ENCODE measurements around the gene PRSS35. TPM values are rescaled to one million over a fixed set of nuclear protein-coding genes. Genes with fewer than 3 reads are reported as not detected.
"Not testable (repeated sequence)": the region's sequence is repeated elsewhere in the genome, so short reads cannot be mapped to it uniquely, and the experiment has no call there.

Gene PRSS35
- total RNA-seq, 1 experiment from 2014 or later: not detected

DNA sequence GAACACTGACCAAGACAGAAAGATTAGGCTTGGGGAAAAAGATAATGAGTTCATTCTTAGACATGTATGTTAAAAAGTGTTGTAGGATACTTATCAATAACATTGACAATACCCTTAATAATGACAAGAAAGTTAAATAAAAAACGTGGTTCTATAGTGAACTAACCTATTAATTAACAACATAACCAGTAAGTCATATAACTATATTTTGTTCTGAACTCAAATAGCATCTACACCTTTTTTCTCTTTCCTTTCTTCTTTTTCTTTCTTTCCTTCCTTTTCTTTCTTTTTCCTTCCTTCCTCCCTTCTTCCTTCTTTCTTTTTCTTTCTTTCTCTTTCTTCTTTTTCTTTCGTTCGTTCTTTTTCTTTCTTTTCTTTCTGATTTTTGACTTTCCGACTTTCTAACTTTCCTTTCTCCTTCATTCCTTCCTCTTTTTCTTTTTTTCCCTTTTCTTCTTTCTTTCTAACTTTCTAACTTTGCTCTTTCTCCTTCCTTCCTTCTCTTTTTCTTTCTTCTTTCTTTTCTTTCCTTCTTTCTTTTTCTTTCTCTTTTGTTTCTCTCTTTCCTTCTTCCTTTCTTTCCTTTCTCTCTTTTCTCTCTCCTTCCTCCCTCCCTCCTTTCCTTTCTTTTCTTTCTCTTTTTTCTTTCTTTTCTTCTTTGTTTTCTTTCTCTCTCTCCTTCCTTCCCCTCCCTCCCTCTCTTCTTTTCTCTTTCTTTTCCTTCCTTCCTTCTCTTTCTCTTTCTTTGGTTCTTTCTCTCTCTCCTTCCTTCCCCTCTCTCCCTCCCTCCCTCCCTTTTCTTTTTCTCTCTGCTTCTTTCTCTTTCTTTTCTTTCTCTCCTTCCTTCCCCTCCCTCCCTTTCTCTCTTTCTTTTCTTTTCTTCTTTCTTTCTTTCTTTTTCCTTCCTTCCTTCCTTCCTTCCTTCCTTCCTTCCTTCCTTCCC is 24.6 kb downstream of the PRSS35 start:
- no peaks in the 10 kb centered on the region for H3K27me3 ChIP-seq (ENCODE audit: insufficient read depth, low read depth)
- H3K79me2 ChIP-seq (ENCODE audit: low read depth): no peaks in the 10 kb centered on the region
- intact Hi-C loops (cut with micrococcal nuclease; ENCODE audit: unreplicated experiment): no loop called here
- no TSS peak for BruUV-seq (replicated peaks)
- DNase-seq: no peak
- no peaks in the 10 kb centered on the region for H3K9me3 ChIP-seq (ENCODE audit: insufficient read depth, low read depth)
- no peak overlapping the region for H2AFZ ChIP-seq
- CTCF ChIA-PET: interaction anchor here (1.0 kb wide), 1 partner anchor 25 kb away, joined by 10 read pairs; the partner anchor contains the start of gene PRSS35
- no peaks in the 10 kb centered on the region for H3K4me1 ChIP-seq (replicated peaks; ENCODE audit: insufficient read depth)
- no peaks in the 10 kb centered on the region for H4K20me1 ChIP-seq (ENCODE audit: insufficient read depth)
- H3K27ac ChIP-seq: no peak overlapping the region
- no peak overlapping the region for H3K4me3 ChIP-seq
- POLR2A ChIA-PET (ENCODE audit: unreplicated experiment): no interaction called here
- H3K36me3 ChIP-seq (ENCODE audit: low read depth): no peaks in the 10 kb centered on the region
- TF ChIP-seq EZH2 (IDR thresholded peaks at IDR 0.05; ENCODE audit: low read depth): no peak
- TF ChIP-seq, protein P1, sequence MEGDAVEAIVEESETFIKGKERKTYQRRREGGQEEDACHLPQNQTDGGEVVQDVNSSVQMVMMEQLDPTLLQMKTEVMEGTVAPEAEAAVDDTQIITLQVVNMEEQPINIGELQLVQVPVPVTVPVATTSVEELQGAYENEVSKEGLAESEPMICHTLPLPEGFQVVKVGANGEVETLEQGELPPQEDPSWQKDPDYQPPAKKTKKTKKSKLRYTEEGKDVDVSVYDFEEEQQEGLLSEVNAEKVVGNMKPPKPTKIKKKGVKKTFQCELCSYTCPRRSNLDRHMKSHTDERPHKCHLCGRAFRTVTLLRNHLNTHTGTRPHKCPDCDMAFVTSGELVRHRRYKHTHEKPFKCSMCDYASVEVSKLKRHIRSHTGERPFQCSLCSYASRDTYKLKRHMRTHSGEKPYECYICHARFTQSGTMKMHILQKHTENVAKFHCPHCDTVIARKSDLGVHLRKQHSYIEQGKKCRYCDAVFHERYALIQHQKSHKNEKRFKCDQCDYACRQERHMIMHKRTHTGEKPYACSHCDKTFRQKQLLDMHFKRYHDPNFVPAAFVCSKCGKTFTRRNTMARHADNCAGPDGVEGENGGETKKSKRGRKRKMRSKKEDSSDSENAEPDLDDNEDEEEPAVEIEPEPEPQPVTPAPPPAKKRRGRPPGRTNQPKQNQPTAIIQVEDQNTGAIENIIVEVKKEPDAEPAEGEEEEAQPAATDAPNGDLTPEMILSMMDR (conservative IDR thresholded peaks at IDR 0.05): no peak
- H3K9me2 ChIP-seq (ENCODE audit: insufficient read depth): no peaks in the 10 kb centered on the region
- no peaks in the 10 kb centered on the region for H3F3A ChIP-seq (ENCODE audit: insufficient read depth, low read depth)
- H3K4me2 ChIP-seq: no peak overlapping the region

DNA sequence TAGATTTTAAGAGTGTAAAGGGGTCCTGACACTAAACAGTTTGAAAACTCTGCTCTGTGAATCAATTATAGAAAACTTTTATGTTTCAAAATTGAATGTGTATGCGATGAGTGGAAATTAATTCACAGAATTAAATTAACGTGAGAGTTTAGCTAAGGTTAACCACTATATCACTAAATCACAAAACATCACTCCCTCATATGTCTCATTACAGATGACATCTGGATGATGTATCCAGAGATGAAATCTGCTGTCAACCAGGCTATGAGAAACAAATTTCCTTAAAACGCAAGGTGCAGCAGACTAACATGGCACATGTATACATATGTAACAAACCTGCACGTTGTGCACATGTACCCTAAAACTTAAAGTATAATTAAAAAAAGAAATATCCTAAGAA is 27.3 kb downstream of the PRSS35 start:
- H3F3A ChIP-seq (ENCODE audit: insufficient read depth, low read depth): no peaks in the 10 kb centered on the region
- TF ChIP-seq, protein P1 (conservative IDR thresholded peaks at IDR 0.05): no peak
- TF ChIP-seq EZH2 (IDR thresholded peaks at IDR 0.05; ENCODE audit: low read depth): no peak
- no peaks in the 10 kb centered on the region for H3K27me3 ChIP-seq (ENCODE audit: insufficient read depth, low read depth)
- no peaks in the 10 kb centered on the region for H3K9me3 ChIP-seq (ENCODE audit: insufficient read depth, low read depth)
- ChIA-PET CTCF (no interaction called here), POLR2A (ENCODE audit: unreplicated experiment) (no interaction called here)
- no peak overlapping the region for H3K27ac ChIP-seq
- H3K9me2 ChIP-seq (ENCODE audit: insufficient read depth): no peaks in the 10 kb centered on the region
- no peak overlapping the region for H2AFZ ChIP-seq
- H4K20me1 ChIP-seq (ENCODE audit: insufficient read depth): no peaks in the 10 kb centered on the region
- no peaks in the 10 kb centered on the region for H3K79me2 ChIP-seq (ENCODE audit: low read depth)
- no TSS peak for BruUV-seq (replicated peaks)
- intact Hi-C loops (cut with micrococcal nuclease; ENCODE audit: unreplicated experiment): no loop called here
- no peak for DNase-seq
- H3K4me1 ChIP-seq (replicated peaks; ENCODE audit: insufficient read depth): no peaks in the 10 kb centered on the region
- H3K4me2 ChIP-seq: no peak overlapping the region
- no peak overlapping the region for H3K4me3 ChIP-seq
- no peaks in the 10 kb centered on the region for H3K36me3 ChIP-seq (ENCODE audit: low read depth)

DNA sequence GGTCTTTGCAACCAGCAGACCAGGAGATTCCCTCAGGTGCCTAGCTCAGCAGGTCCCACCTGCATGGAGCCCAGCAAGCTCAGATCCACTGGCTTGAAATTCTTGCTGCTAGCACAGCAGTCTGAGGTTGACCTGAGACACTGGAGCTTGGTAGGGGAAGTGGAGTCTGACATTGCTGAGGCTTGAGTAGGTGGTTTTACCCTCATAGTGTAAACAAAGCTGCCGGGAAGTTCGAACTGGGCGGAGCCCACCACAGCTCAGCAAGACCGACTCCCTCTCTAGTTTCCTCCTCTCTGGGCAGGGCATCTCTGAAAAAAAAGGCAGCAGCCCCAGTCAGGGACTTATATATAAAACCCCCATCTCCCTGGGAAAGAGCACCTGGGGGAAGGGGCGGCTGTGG is 34.3 kb downstream of the PRSS35 start:
- no peaks in the 10 kb centered on the region for H3K27me3 ChIP-seq (ENCODE audit: insufficient read depth, low read depth)
- TF ChIP-seq, protein P1 (conservative IDR thresholded peaks at IDR 0.05): no peak
- TF ChIP-seq EZH2 (IDR thresholded peaks at IDR 0.05; ENCODE audit: low read depth): no peak
- peak; percentile 3 to 35 for DNase-seq
- H3K27ac ChIP-seq: no peak overlapping the region
- H4K20me1 ChIP-seq (ENCODE audit: insufficient read depth): no peaks in the 10 kb centered on the region
- H3K4me1 ChIP-seq (replicated peaks; ENCODE audit: insufficient read depth): no peaks in the 10 kb centered on the region
- no TSS peak for BruUV-seq (replicated peaks)
- H3K4me3 ChIP-seq: no peak overlapping the region
- no peaks in the 10 kb centered on the region for H3K79me2 ChIP-seq (ENCODE audit: low read depth)
- H3K9me3 ChIP-seq (ENCODE audit: insufficient read depth, low read depth): no peaks in the 10 kb centered on the region
- no peak overlapping the region for H2AFZ ChIP-seq
- no peaks in the 10 kb centered on the region for H3K9me2 ChIP-seq (ENCODE audit: insufficient read depth)
- H3F3A ChIP-seq (ENCODE audit: insufficient read depth, low read depth): no peaks in the 10 kb centered on the region
- no peak overlapping the region for H3K4me2 ChIP-seq
- H3K36me3 ChIP-seq (ENCODE audit: low read depth): no peaks in the 10 kb centered on the region
- POLR2A ChIA-PET (ENCODE audit: unreplicated experiment): no interaction called here
- intact Hi-C loops (cut with micrococcal nuclease; ENCODE audit: unreplicated experiment): no loop called here
- CTCF ChIA-PET: no interaction called here

DNA sequence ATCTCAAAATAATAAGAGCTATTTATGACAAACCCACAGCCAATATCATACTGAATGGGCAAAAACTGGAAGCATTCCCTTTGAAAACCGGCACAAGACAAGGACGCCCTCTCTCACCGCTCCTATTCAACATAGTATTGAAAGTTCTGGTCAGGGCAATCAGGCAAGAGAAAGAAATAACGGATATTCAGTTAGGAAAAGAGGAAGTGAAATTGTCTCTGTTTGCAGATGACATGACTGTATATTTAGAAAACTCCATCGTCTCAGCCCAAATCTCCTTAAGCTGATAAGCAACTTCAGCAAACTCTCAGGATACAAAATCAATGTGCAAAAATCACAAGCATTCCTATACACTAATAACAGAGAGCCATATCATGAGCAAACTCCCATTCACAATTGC is 38.1 kb downstream of the PRSS35 start:
- intact Hi-C loops (cut with micrococcal nuclease; ENCODE audit: unreplicated experiment); H4K20me1 ChIP-seq (ENCODE audit: insufficient read depth); BruUV-seq (replicated peaks); H3K79me2 ChIP-seq (ENCODE audit: low read depth); H3K27ac ChIP-seq; DNase-seq; H3K9me3 ChIP-seq (ENCODE audit: insufficient read depth, low read depth); H3K4me3 ChIP-seq; H2AFZ ChIP-seq; H3F3A ChIP-seq (ENCODE audit: insufficient read depth, low read depth); POLR2A ChIA-PET (ENCODE audit: unreplicated experiment); H3K4me2 ChIP-seq; H3K9me2 ChIP-seq (ENCODE audit: insufficient read depth); H3K36me3 ChIP-seq (ENCODE audit: low read depth); H3K4me1 ChIP-seq (replicated peaks; ENCODE audit: insufficient read depth); H3K27me3 ChIP-seq (ENCODE audit: insufficient read depth, low read depth); CTCF ChIA-PET: not testable (repeated sequence)

DNA sequence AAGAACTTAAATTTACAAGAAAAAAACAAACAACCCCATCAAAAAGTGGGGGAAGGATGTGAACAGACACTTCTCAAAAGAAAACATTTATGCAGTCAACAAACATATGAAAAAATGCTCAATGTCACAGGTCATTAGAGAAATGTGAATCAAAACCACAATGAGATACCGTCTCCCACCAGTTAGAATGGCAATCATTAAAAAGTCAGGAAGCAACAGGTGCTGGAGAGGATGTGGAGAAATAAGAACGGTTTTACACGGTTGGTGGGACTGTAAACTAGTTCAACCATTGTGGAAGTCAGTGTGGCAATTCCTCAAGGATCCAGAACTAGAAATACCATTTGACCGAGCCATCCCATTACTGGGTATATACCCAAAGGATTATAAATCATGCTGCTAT is 39.4 kb downstream of the PRSS35 start:
- DNase-seq; H3K36me3 ChIP-seq (ENCODE audit: low read depth); intact Hi-C loops (cut with micrococcal nuclease; ENCODE audit: unreplicated experiment); CTCF ChIA-PET; H4K20me1 ChIP-seq (ENCODE audit: insufficient read depth); H3K27me3 ChIP-seq (ENCODE audit: insufficient read depth, low read depth); H3K9me3 ChIP-seq (ENCODE audit: insufficient read depth, low read depth); POLR2A ChIA-PET (ENCODE audit: unreplicated experiment); H3K4me2 ChIP-seq; H3K4me3 ChIP-seq; H3K79me2 ChIP-seq (ENCODE audit: low read depth); H3K9me2 ChIP-seq (ENCODE audit: insufficient read depth); H2AFZ ChIP-seq; H3K27ac ChIP-seq; BruUV-seq (replicated peaks); H3F3A ChIP-seq (ENCODE audit: insufficient read depth, low read depth); H3K4me1 ChIP-seq (replicated peaks; ENCODE audit: insufficient read depth): not testable (repeated sequence)
